Keratinocyte (primary cell): ENCODE data around the gene MAPK12.

Source experiments
- CTCF ChIP-seq, 3 experiments: IDR thresholded peaks in 1 of 3; conservative IDR thresholded peaks in 1 of 3; optimal IDR thresholded peaks in 1 of 3; 2 replicates in 2 of 3; 3 replicates in 1 of 3; pipeline versions ENCODE3 to v1.5.1; 2011; ENCODE audit warnings: low read length in 3 of 3, mild to moderate bottlenecking in 3 of 3, moderate library complexity in 2 of 3, control low read depth in 1 of 3, inconsistent platforms in 1 of 3; ENCODE audit not compliant: insufficient read depth in 2 of 3; ENCODE audit errors: extremely low read depth in 1 of 3
- EZH2 ChIP-seq: IDR thresholded peaks from one replicate; pipeline ENCODE4 v1.6.1; 2012; ENCODE audit warnings: inconsistent platforms, mild to moderate bottlenecking, low read length, moderate library complexity

- TF ChIP-seq CTCF (optimal IDR thresholded peaks at IDR 0.05 in 1 of 3, IDR thresholded peaks at IDR 0.05 in 1 of 3, conservative IDR thresholded peaks at IDR 0.05 in 1 of 3; ENCODE audit: extremely low read depth in 1 of 3, insufficient read depth in 2 of 3, low read length in 3 of 3), result no peak
- TF ChIP-seq EZH2, result no peak
Measured at GRCh38 chr22:50217543-50218152, 43.8 kb downstream of the MAPK12 start.
